Fibroblast of lung (primary cell): Measurements from ENCODE around the gene PNPLA8. TPM values are rescaled to one million over a fixed set of nuclear protein-coding genes. Genes with fewer than 3 reads are reported as not detected.

ENCODE experiments used
- DNase-seq, 2 donors: peaks; one replicate each; pipeline versions ENCODE4 v3.0.0 to v3.0.0-alpha.2; 2010; ENCODE audit warnings: low read depth in 2 of 2
- H2AFZ ChIP-seq: 2 replicates; pipeline ENCODE4 v1.5.1; 2012; ENCODE audit warnings: low read length, control low read depth, inconsistent platforms
- H3K27ac ChIP-seq: 2 replicates; pipeline ENCODE4 v1.5.1; 2011; ENCODE audit warnings: low read length, control low read depth; ENCODE audit not compliant: insufficient read depth
- H3K27me3 ChIP-seq: 2 replicates; pipeline ENCODE4 v1.5.1; 2011; ENCODE audit warnings: mild to moderate bottlenecking, low read length; ENCODE audit not compliant: control insufficient read depth, insufficient read depth
- H3K36me3 ChIP-seq: 2 replicates; pipeline ENCODE4 v1.5.1; 2011; ENCODE audit warnings: low read length; ENCODE audit not compliant: control insufficient read depth, insufficient read depth
- H3K4me1 ChIP-seq: 2 replicates; pipeline ENCODE4 v1.5.1; 2011; ENCODE audit warnings: low read length; ENCODE audit not compliant: control insufficient read depth, insufficient read depth; ENCODE audit errors: extremely low read depth
- H3K4me2 ChIP-seq: 2 replicates; pipeline ENCODE4 v1.5.1; 2011; ENCODE audit warnings: low read length, control low read depth; ENCODE audit not compliant: insufficient read depth; ENCODE audit errors: extremely low read depth
- H3K4me3 ChIP-seq, 4 experiments: fragments of 200-600 bp in 1 of 4; sonication (generic) in 1 of 4; replicated peaks in 1 of 4; 2 replicates each; pipeline ENCODE4 v1.5.1; 2011 to 2016; ENCODE audit warnings: low read length in 4 of 4, low read depth in 3 of 4, mild to moderate bottlenecking in 3 of 4, control low read depth in 2 of 4, inconsistent platforms in 1 of 4, mixed read lengths in 1 of 4; ENCODE audit not compliant: insufficient read depth in 1 of 4; ENCODE audit errors: control extremely low read depth in 1 of 4
- H3K79me2 ChIP-seq: 2 replicates; pipeline ENCODE4 v1.5.1; 2012; ENCODE audit warnings: mild to moderate bottlenecking, low read length, inconsistent platforms; ENCODE audit not compliant: control insufficient read depth, insufficient read depth
- H3K9ac ChIP-seq: 2 replicates; pipeline ENCODE4 v1.5.1; 2011; ENCODE audit warnings: mild to moderate bottlenecking, low read length, control low read depth; ENCODE audit not compliant: insufficient read depth
- H3K9me3 ChIP-seq: 2 replicates; pipeline ENCODE4 v1.5.1; 2012; ENCODE audit warnings: low read depth, low read length; ENCODE audit not compliant: control insufficient read depth, insufficient read depth
- H4K20me1 ChIP-seq: 2 replicates; pipeline ENCODE4 v1.5.1; 2011; ENCODE audit warnings: low read length; ENCODE audit not compliant: control insufficient read depth, insufficient read depth; ENCODE audit errors: extremely low read depth
- EZH2 ChIP-seq: IDR thresholded peaks from 2 replicates; pipeline ENCODE4 v1.5.1; 2012; ENCODE audit warnings: low read length, control low read depth, mild to moderate bottlenecking; ENCODE audit errors: missing control alignments
- polyA plus RNA-seq, 2 donors: library from polyadenylated mRNA; depleted of rRNA in 1 of 2; stranded (reverse) in 1 of 2; unstranded in 1 of 2; fragments of >200 nt; gene quantifications; 2 replicates each; pipeline ENCODE4 v1.2.1, GENCODE V29; 2011 to 2012; ENCODE audit warnings: missing spikeins in 1 of 2
- total RNA-seq: library from RNA; depleted of rRNA; stranded (reverse); fragments of >200 nt; gene quantifications from 2 replicates; pipeline ENCODE4 v1.2.1, GENCODE V29; 2014
- TF ChIP-seq, protein P1 (sequence below), 2 donors: IDR thresholded peaks in 1 of 2; conservative IDR thresholded peaks in 1 of 2; 1 replicate in 1 of 2; 2 replicates in 1 of 2; pipeline ENCODE4 v1.5.1; 2011 to 2012; ENCODE audit warnings: low read length in 2 of 2, control low read depth in 1 of 2, inconsistent platforms in 1 of 2, low read depth in 1 of 2, mild to moderate bottlenecking in 1 of 2

The PNPLA8 gene
- total and polyA plus RNA-seq, 2 donors (not counting 1 experiment from before 2014, with no cell fraction given), result 27.9 to 36.7 TPM

DNA sequence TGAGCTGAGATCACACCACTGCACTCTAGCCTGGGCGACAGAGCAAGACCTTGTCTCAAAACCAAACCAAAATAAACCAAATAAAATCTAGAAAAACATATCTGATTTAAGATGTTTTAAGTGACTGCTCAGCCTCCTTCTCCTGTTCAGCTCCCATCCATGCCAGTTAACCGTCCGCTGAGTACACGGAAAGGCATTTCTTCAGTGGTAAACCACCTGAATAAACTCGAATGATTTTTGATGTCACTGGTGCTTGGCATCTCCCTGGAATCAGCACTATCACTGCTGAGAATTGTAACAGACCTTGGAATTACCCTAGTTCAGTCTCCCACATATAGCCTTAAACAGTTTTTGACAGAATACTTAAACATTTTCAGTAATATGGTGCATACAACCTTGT is 45.6 kb downstream of the PNPLA8 start:
- Histone ChIP-seq H3K9me3 (no peaks in the 10 kb centered on the region), H3K4me3 (no peak overlapping the region), H3K4me1 (no peaks in the 10 kb centered on the region), H2AFZ (no peak overlapping the region), H3K27ac (no peak overlapping the region), H3K9ac (no peak overlapping the region), H3K27me3 (no peaks in the 10 kb centered on the region), H3K36me3 (no peaks in the 10 kb centered on the region), H3K79me2 (no peaks in the 10 kb centered on the region), H3K4me2 (no peak overlapping the region), H4K20me1 (no peaks in the 10 kb centered on the region)
- peak in 1 of 2 donors; percentile 46 for DNase-seq
- TF ChIP-seq EZH2, result no peak
- TF ChIP-seq, protein P1, sequence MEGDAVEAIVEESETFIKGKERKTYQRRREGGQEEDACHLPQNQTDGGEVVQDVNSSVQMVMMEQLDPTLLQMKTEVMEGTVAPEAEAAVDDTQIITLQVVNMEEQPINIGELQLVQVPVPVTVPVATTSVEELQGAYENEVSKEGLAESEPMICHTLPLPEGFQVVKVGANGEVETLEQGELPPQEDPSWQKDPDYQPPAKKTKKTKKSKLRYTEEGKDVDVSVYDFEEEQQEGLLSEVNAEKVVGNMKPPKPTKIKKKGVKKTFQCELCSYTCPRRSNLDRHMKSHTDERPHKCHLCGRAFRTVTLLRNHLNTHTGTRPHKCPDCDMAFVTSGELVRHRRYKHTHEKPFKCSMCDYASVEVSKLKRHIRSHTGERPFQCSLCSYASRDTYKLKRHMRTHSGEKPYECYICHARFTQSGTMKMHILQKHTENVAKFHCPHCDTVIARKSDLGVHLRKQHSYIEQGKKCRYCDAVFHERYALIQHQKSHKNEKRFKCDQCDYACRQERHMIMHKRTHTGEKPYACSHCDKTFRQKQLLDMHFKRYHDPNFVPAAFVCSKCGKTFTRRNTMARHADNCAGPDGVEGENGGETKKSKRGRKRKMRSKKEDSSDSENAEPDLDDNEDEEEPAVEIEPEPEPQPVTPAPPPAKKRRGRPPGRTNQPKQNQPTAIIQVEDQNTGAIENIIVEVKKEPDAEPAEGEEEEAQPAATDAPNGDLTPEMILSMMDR (conservative IDR thresholded peaks at IDR 0.05 in 1 of 2, IDR thresholded peaks at IDR 0.05 in 1 of 2; ENCODE audit: low read depth in 1 of 2, low read length in 2 of 2), result no peak

DNA sequence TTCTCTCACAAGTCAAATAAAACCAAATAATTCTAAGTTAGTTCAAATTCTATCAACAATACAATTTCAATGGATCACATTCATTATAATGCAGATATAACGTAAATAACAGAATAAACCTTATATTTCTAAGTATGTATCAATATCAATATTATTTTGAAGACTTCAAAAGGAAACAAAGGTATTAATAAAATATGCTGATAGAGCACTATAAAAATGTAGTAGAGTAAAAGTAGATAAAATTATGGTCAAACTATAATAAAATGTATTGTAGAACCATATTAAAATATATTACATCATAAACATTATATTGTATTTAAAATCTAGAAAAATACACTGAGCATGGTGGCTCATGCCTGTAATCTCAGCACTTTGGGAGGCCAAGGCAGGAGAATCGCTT is 46.2 kb downstream of the PNPLA8 start:
- TF ChIP-seq, protein P1 (conservative IDR thresholded peaks at IDR 0.05 in 1 of 2, IDR thresholded peaks at IDR 0.05 in 1 of 2; ENCODE audit: low read depth in 1 of 2, low read length in 2 of 2), result no peak
- TF ChIP-seq EZH2, result no peak
- no peak for DNase-seq
- H2AFZ ChIP-seq, result no peak overlapping the region

DNA sequence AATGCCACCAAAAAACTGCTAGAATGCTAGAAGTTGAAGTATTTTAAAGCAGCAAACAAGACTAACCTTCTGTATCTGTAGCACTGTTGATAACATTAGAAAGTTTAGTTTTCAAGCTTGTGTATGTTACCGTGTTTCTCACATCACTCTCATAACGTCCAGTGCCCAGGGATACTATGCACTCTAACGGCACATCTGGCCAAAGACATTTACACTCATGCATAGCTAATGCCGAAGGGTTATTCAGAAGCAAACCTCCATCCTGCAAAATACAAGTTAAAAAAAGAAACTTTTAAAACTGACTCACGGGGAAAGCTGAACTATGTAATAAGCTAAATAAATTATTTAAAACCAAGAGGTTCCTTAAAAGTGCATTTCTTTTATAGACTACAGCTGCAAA is 46.8 kb downstream of the PNPLA8 start:
- Histone ChIP-seq H2AFZ (no peak overlapping the region), H3K36me3 (no peaks in the 10 kb centered on the region), H3K79me2 (no peaks in the 10 kb centered on the region), H3K9ac (no peak overlapping the region), H3K27ac (no peak overlapping the region), H3K4me3 (no peak overlapping the region), H3K4me1 (no peaks in the 10 kb centered on the region), H3K9me3 (no peaks in the 10 kb centered on the region), H3K27me3 (no peaks in the 10 kb centered on the region), H4K20me1 (no peaks in the 10 kb centered on the region), H3K4me2 (no peak overlapping the region)
- no peak for DNase-seq
- TF ChIP-seq, protein P1 (conservative IDR thresholded peaks at IDR 0.05 in 1 of 2, IDR thresholded peaks at IDR 0.05 in 1 of 2; ENCODE audit: low read depth in 1 of 2, low read length in 2 of 2), result no peak
- no peak for TF ChIP-seq EZH2

More for the DNA sequence above, 46.2 kb downstream of the PNPLA8 start:
- Histone ChIP-seq H3K27ac (no peak overlapping the region), H3K4me2 (no peak overlapping the region), H3K4me3 (no peak overlapping the region), H3K36me3 (no peaks in the 10 kb centered on the region), H3K9ac (no peak overlapping the region), H4K20me1 (no peaks in the 10 kb centered on the region), H3K4me1 (no peaks in the 10 kb centered on the region), H3K9me3 (no peaks in the 10 kb centered on the region), H3K79me2 (no peaks in the 10 kb centered on the region), H3K27me3 (no peaks in the 10 kb centered on the region)
